Endothelial cell of umbilical vein (primary cell): ENCODE results near the gene SLC4A5. TPM values are rescaled to one million over a fixed set of nuclear protein-coding genes. Genes with fewer than 3 reads are reported as not detected.

ENCODE experiments used
- BruUV-seq: library from RNA; stranded (reverse); fragments of 400-500 nt; replicated peaks from 2 replicates; lab custom pipeline; 2021; lab: Mats Ljungman, UMichigan
- CTCF ChIA-PET: fragments of 300-600, 350-600 bp; sonication (Branson Sonifier 250); formaldehyde crosslinking; loops from one replicate; lab custom pipeline; 2021; ENCODE audit warnings: antibody characterized with exemption, inconsistent platforms; lab: Charles Lee
- POLR2A ChIA-PET: fragments of 300-600, 350-600 bp; sonication (Branson Sonifier 250); formaldehyde crosslinking; loops from one replicate; lab custom pipeline; 2021; ENCODE audit warnings: antibody characterized with exemption, inconsistent platforms; lab: Charles Lee
- DNase-seq: peaks from one replicate; pipeline ENCODE4 v3.0.0-alpha.2; 2011; ENCODE audit warnings: low read depth, low spot score
- FAIRE-seq: peaks from 2 replicates; lab custom pipeline; 2011; peaks lifted over from hg19 to GRCh38; lab: Jason Lieb, UNC
- H2AFZ ChIP-seq: 2 replicates; pipeline ENCODE4 v1.6.0; 2012; ENCODE audit warnings: low read depth, low read length, control low read depth, inconsistent platforms
- H3K27ac ChIP-seq: 2 replicates; pipeline ENCODE4 v1.5.1; 2011; ENCODE audit warnings: low read depth, mild to moderate bottlenecking, control low read depth, low read length, moderate library complexity; ENCODE audit not compliant: insufficient read depth
- H3K27me3 ChIP-seq, 2 experiments: 2 replicates each; pipeline versions ENCODE4 v1.6.0 to v1.6.1; 2011; ENCODE audit warnings: low read length in 2 of 2, mixed read lengths in 1 of 2; ENCODE audit not compliant: control insufficient read depth in 2 of 2, insufficient read depth in 2 of 2
- H3K36me3 ChIP-seq, 2 experiments: 2 replicates in 1 of 2; 3 replicates in 1 of 2; pipeline ENCODE4 v1.5.1; 2011; ENCODE audit warnings: low read length in 2 of 2, mild to moderate bottlenecking in 1 of 2, moderate library complexity in 1 of 2; ENCODE audit not compliant: control insufficient read depth in 2 of 2, insufficient read depth in 2 of 2; ENCODE audit errors: extremely low read depth in 1 of 2
- H3K4me1 ChIP-seq: 3 replicates; pipeline ENCODE4 v1.5.1; 2011; ENCODE audit warnings: mild to moderate bottlenecking, low read length; ENCODE audit not compliant: control insufficient read depth, insufficient read depth; ENCODE audit errors: extremely low read depth
- H3K4me2 ChIP-seq: 2 replicates; pipeline ENCODE4 v1.6.1; 2011; ENCODE audit warnings: low read length, control low read depth, mixed read lengths; ENCODE audit not compliant: insufficient read depth
- H3K4me3 ChIP-seq, 3 experiments: fragments of 200-600 bp in 1 of 3; sonication (generic), shearing (Covaris generic) in 1 of 3; replicated peaks in 1 of 3; 2 replicates each; pipeline ENCODE4 v1.5.1; 2011 to 2016; ENCODE audit warnings: control low read depth in 3 of 3, low read length in 3 of 3, mild to moderate bottlenecking in 2 of 3, inconsistent platforms in 1 of 3, low read depth in 1 of 3, moderate library complexity in 1 of 3; ENCODE audit not compliant: insufficient read depth in 1 of 3
- H3K79me2 ChIP-seq: 2 replicates; pipeline ENCODE4 v1.6.0; 2012; ENCODE audit warnings: low read length, inconsistent platforms; ENCODE audit not compliant: control insufficient read depth, insufficient read depth
- H3K9ac ChIP-seq: replicated peaks from 2 replicates; pipeline ENCODE3; 2011; ENCODE audit warnings: low read length, control low read depth; ENCODE audit not compliant: insufficient read depth; ENCODE audit errors: extremely low read depth
- H3K9me1 ChIP-seq: replicated peaks from 3 replicates; pipeline ENCODE4 v1.6.0; 2011; ENCODE audit warnings: mild to moderate bottlenecking, low read length; ENCODE audit not compliant: control insufficient read depth, insufficient read depth; ENCODE audit errors: extremely low read depth
- H3K9me3 ChIP-seq: replicated peaks from 2 replicates; pipeline ENCODE4 v1.5.1; 2012; ENCODE audit warnings: low read length, inconsistent platforms; ENCODE audit not compliant: control insufficient read depth, insufficient read depth
- H4K20me1 ChIP-seq: replicated peaks from 2 replicates; pipeline ENCODE3; 2011; ENCODE audit warnings: mild to moderate bottlenecking, low read length; ENCODE audit not compliant: control insufficient read depth, insufficient read depth; ENCODE audit errors: extremely low read depth
- EZH2 ChIP-seq: IDR thresholded peaks from 2 replicates; pipeline ENCODE4 v1.6.1; 2012; ENCODE audit warnings: borderline replicate concordance, low read depth, mild to moderate bottlenecking, moderate library complexity, low read length, inconsistent platforms; ENCODE audit not compliant: severe bottlenecking
- FOS ChIP-seq: IDR thresholded peaks from 2 replicates; pipeline ENCODE4 v1.6.1; 2011; ENCODE audit warnings: mild to moderate bottlenecking, low read length, moderate library complexity, borderline replicate concordance; ENCODE audit not compliant: insufficient read depth
- GATA2 ChIP-seq: IDR thresholded peaks from 2 replicates; pipeline ENCODE4 v1.7.0; 2011; ENCODE audit warnings: low read depth, mild to moderate bottlenecking, moderate library complexity, mixed read lengths, low read length; ENCODE audit not compliant: insufficient read length, insufficient read depth
- JUN ChIP-seq: IDR thresholded peaks from 2 replicates; pipeline ENCODE4 v1.6.1; 2011; ENCODE audit warnings: borderline replicate concordance, low read depth; ENCODE audit not compliant: insufficient read length, insufficient read depth
- MYC ChIP-seq: IDR thresholded peaks from one replicate; pipeline ENCODE4 v1.6.1; 2011; ENCODE audit warnings: mild to moderate bottlenecking, low read depth, low read length
- POLR2A ChIP-seq: IDR thresholded peaks from 2 replicates; pipeline ENCODE4 v1.6.1; 2012; ENCODE audit warnings: low read depth, mild to moderate bottlenecking, control low read depth, low read length
- POLR2AphosphoS5 ChIP-seq: IDR thresholded peaks from 2 replicates; pipeline ENCODE4 v1.6.1; 2012; ENCODE audit warnings: low read depth, mild to moderate bottlenecking, control low read depth, low read length, moderate library complexity; ENCODE audit not compliant: insufficient read depth
- dilution Hi-C: fragments of 300-500 bp; cut with MboI; formaldehyde crosslinking; loops from one replicate; pipeline ENCODE4 v1.15.0; 2019; ENCODE audit warnings: low sequenced_read_pairs; ENCODE audit not compliant: extremely low pct_ligation_motif_present
- intact Hi-C: fragments of 100-400 bp; cut with micrococcal nuclease; formaldehyde crosslinking; loops from one replicate; pipeline ENCODE4 v1.10.0; 2022
- polyA plus RNA-seq, 4 experiments: library from polyadenylated mRNA; depleted of rRNA in 3 of 4; stranded (reverse) in 3 of 4; unstranded in 1 of 4; fragments of >200 nt; gene quantifications; 2 replicates each; pipeline versions ENCODE4 v1.2.1 to v1.2.3, GENCODE V29; 2011 to 2012; ENCODE audit warnings: missing spikeins in 1 of 4
- total RNA-seq: library from RNA; stranded (reverse); gene quantifications from 2 replicates; pipeline ENCODE4 v1.2.3, GENCODE V29; 2021
- TF ChIP-seq, protein P1 (sequence below): IDR thresholded peaks from 2 replicates; pipeline ENCODE4 v1.6.1; 2011; ENCODE audit not compliant: insufficient read depth, insufficient read length
- TF ChIP-seq, protein P2 (sequence below), 2 donors: IDR thresholded peaks; 1 replicate in 1 of 2; 2 replicates in 1 of 2; pipeline ENCODE4 v1.5.1; 2011; ENCODE audit warnings: low read length in 2 of 2, mild to moderate bottlenecking in 2 of 2, moderate library complexity in 2 of 2, control low read depth in 1 of 2, inconsistent platforms in 1 of 2, low read depth in 1 of 2; ENCODE audit not compliant: insufficient read depth in 1 of 2; ENCODE audit errors: extremely low read depth in 1 of 2

SLC4A5 gene
- total and polyA plus RNA-seq, 2 donors (not counting 3 experiments of a cell fraction or from before 2014, with no cell fraction given) = 0.12 to 0.97 TPM

GRCh38 chr2:74228772-74229171 is 114.4 kb downstream of the SLC4A5 start:
- Histone ChIP-seq H3K79me2 (no peaks in the 10 kb centered on the region), H3K9ac (no peak overlapping the region), H4K20me1 (no peaks in the 10 kb centered on the region), H3K4me3 (no peak overlapping the region), H3K4me2 (no peak overlapping the region), H3K36me3 (no peaks in the 10 kb centered on the region), H2AFZ (no peak overlapping the region), H3K9me1 (no peaks in the 10 kb centered on the region), H3K27me3 (peaks cover 0 to 1% of the 10 kb centered on the region in 2 experiments), H3K4me1 (no peaks in the 10 kb centered on the region), H3K27ac (no peak overlapping the region), H3K9me3 (no peaks in the 10 kb centered on the region)
- CTCF ChIA-PET = interaction anchor here (0.8 to 1.3 kb wide), 2 partner anchors 10 to 21 kb away, joined by 3 to 4 read pairs; no protein-coding TSS in a partner anchor
- intact Hi-C loops (no loop called here), dilution Hi-C loops (no loop called here)
- FAIRE-seq (no peak), DNase-seq (no peak)
- POLR2A ChIA-PET = no interaction called here
- TF ChIP-seq EZH2 = no peak
- TF ChIP-seq, protein P1, sequence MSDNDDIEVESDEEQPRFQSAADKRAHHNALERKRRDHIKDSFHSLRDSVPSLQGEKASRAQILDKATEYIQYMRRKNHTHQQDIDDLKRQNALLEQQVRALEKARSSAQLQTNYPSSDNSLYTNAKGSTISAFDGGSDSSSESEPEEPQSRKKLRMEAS = no peak
- TF ChIP-seq MYC = no peak
- no peak for TF ChIP-seq POLR2AphosphoS5
- TF ChIP-seq POLR2A = no peak
- TF ChIP-seq, protein P2, sequence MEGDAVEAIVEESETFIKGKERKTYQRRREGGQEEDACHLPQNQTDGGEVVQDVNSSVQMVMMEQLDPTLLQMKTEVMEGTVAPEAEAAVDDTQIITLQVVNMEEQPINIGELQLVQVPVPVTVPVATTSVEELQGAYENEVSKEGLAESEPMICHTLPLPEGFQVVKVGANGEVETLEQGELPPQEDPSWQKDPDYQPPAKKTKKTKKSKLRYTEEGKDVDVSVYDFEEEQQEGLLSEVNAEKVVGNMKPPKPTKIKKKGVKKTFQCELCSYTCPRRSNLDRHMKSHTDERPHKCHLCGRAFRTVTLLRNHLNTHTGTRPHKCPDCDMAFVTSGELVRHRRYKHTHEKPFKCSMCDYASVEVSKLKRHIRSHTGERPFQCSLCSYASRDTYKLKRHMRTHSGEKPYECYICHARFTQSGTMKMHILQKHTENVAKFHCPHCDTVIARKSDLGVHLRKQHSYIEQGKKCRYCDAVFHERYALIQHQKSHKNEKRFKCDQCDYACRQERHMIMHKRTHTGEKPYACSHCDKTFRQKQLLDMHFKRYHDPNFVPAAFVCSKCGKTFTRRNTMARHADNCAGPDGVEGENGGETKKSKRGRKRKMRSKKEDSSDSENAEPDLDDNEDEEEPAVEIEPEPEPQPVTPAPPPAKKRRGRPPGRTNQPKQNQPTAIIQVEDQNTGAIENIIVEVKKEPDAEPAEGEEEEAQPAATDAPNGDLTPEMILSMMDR (IDR thresholded peaks at IDR 0.05; ENCODE audit: extremely low read depth in 1 of 2, insufficient read depth in 1 of 2, low read depth in 1 of 2, low read length in 2 of 2) = no peak
- TF ChIP-seq JUN = no peak
- TF ChIP-seq FOS = no peak
- no peak for TF ChIP-seq GATA2
- no TSS peak for BruUV-seq
